Activated CD4-positive, alpha-beta T cell treated with anti-CD3 and anti-CD28 coated beads, Interleukin-2, Interleukin-4, amounts not matched to agents 100 ng/mL and 50 ng/mL, durations not matched to agents 16 hours and 8 hours (primary cell): ENCODE measurements around the gene FGF4.

Experiments used
- DNase-seq: peaks from one replicate; pipeline ENCODE4 v3.0.0-alpha.2; 2020; ENCODE audit warnings: low spot score

The FGF4 gene

GRCh38 chr11:69775163-69775755 is at the start of gene FGF4:
TSS of gene FGF4 (minus strand) at chr11:69775341. CDS start at chr11:69775084, 257 bp downstream.
- DNase-seq, result no peak

- no peak for DNase-seq
These were observed 48.6 kb upstream of the FGF4 start for GRCh38 chr11:69823641-69824265.

- DNase-seq, result no peak
These were observed 47.7 kb upstream of the FGF4 start for GRCh38 chr11:69822676-69823494.

GRCh38 chr11:69821511-69822040 is 46.4 kb upstream of the FGF4 start:
- no peak for DNase-seq

GRCh38 chr11:69820441-69820840 is 45.3 kb upstream of the FGF4 start:
- DNase-seq, result no peak

- DNase-seq, result no peak
These were observed 44.5 kb upstream of the FGF4 start for GRCh38 chr11:69819541-69820070.

GRCh38 chr11:69818603-69819441 is 43.7 kb upstream of the FGF4 start, which contains the start of gene FGF3:
TSS of gene FGF3 (minus strand) at chr11:69819416. CDS start at chr11:69818933, 483 bp downstream.
- DNase-seq, result no peak

- DNase-seq, result no peak
These were observed 43.1 kb upstream of the FGF4 start for GRCh38 chr11:69818231-69818602.

- no peak for DNase-seq
These were observed 42.4 kb upstream of the FGF4 start for GRCh38 chr11:69817265-69818230.

- no peak for DNase-seq
These were observed 41.5 kb upstream of the FGF4 start for GRCh38 chr11:69816671-69817070.

GRCh38 chr11:69815973-69816372 is 40.8 kb upstream of the FGF4 start:
- no peak for DNase-seq

- DNase-seq, result no peak
These were observed 39.8 kb upstream of the FGF4 start for GRCh38 chr11:69814902-69815301.

GRCh38 chr11:69814411-69814810 is 39.3 kb upstream of the FGF4 start:
- no peak for DNase-seq

- DNase-seq, result no peak
These were observed 38.7 kb upstream of the FGF4 start for GRCh38 chr11:69813839-69814238.

GRCh38 chr11:69812946-69813345 is 37.8 kb upstream of the FGF4 start:
- no peak for DNase-seq

GRCh38 chr11:69812256-69812655 is 37.1 kb upstream of the FGF4 start:
- no peak for DNase-seq

GRCh38 chr11:69811431-69811830 is 36.3 kb upstream of the FGF4 start:
- DNase-seq, result no peak

GRCh38 chr11:69810289-69811118 is 35.4 kb upstream of the FGF4 start:
- no peak for DNase-seq

GRCh38 chr11:69808667-69809086 is 33.5 kb upstream of the FGF4 start:
- DNase-seq, result no peak
